ENCODE data around the gene SOBP.

GRCh38 chr6:107652526-107653182, 162.7 kb downstream of the SOBP start:
- TF ChIP-seq CTCF (conservative IDR thresholded peaks at IDR 0.05; ENCODE audit: low read depth in 2 of 2) = no peak
- TF ChIP-seq EZH2phosphoT487 (IDR thresholded peaks at IDR 0.05; ENCODE audit: unreplicated experiment) = no peak
- TF ChIP-seq EZH2 (IDR thresholded peaks at IDR 0.05; ENCODE audit: low read depth, unreplicated experiment) = no peak
- TF ChIP-seq REST (IDR thresholded peaks at IDR 0.05; ENCODE audit: unreplicated experiment) = no peak
- TF ChIP-seq NANOG (IDR thresholded peaks at IDR 0.05; ENCODE audit: borderline replicate concordance) = no peak
- no peak for TF ChIP-seq POLR2AphosphoS5 (IDR thresholded peaks at IDR 0.05; ENCODE audit: low read depth)
- TF ChIP-seq JUNB (IDR thresholded peaks at IDR 0.05; ENCODE audit: unreplicated experiment) = no peak
- TF ChIP-seq ZNF331 (CRISPR knock-in tag; IDR thresholded peaks at IDR 0.05; ENCODE audit: low read depth) = no peak
- no peak for TF ChIP-seq ZNF462 (CRISPR knock-in tag; IDR thresholded peaks at IDR 0.05)
- TF ChIP-seq CREB1 (CRISPR knock-in tag; IDR thresholded peaks at IDR 0.05; ENCODE audit: low read depth) = no peak
